Middle frontal gyrus (tissue), 1 donor: ENCODE results near the gene RAB4A.
"Not testable (repeated sequence)": the region's sequence is repeated elsewhere in the genome, so short reads cannot be mapped to it uniquely, and the experiment has no call there.

Source experiments
- DNase-seq: peaks from one replicate; pipeline ENCODE4 v3.0.0-alpha.2; 2015; ENCODE audit warnings: low spot score; ENCODE audit errors: extremely low spot score

The RAB4A gene

DNA sequence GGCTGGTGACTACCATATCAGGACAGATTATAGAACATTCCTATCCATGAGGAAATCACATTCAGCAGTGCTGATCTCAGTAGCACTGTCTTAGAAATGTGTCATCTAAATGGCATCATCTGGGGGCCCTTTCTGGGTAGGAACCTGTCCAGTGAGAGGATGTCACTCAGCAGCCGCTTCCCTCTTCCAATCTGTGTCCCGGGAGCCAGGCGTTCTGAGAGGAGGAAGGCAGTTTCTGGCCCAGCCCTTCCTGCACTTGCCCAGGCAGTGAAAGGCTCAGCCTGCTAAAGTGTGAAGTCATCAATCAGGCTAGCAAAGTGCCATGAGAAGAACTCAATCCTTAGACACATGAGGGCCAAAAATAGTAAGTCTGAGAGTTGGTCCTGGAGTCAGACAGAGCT is 25.6 kb downstream of the RAB4A start:
- no peak for DNase-seq

DNA sequence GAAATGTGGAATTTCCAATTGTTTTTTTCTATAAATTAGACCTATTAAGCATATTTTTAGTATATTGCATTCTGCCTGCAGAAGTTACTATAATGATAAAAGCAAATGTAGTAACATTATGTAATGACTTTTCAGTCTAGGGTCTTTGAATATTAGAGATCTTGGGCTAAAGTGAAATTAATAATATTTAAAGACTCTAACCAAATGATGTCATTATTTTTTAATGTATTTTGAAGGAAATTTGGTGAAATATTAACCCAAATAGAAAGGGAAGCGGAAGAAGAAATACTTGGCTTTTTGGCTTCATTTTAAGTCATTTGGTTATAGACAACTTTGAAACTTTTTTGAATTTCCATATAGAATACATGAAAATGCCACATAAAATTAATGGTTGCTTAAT is 26.8 kb downstream of the RAB4A start:
- DNase-seq, result no peak

DNA sequence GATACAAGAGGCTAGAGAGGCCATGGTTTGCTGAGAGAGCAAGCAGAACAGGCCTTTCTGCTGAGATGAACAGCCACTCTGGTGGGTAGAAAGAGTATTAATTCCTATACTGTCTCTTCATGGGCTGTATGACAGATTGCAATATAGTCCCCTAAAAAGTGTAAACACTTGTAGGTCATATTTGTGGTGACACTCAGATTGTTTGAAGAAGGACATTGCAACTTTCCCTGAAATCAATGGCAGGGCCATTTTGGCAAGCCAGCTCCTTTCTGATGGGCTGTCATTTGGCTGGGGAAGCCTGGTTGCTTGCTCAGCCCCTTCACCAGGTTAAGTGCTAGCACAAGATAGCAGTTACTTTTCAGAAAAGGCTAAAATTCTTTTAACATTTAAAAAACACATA is 27.5 kb downstream of the RAB4A start:
- DNase-seq, result no peak

DNA sequence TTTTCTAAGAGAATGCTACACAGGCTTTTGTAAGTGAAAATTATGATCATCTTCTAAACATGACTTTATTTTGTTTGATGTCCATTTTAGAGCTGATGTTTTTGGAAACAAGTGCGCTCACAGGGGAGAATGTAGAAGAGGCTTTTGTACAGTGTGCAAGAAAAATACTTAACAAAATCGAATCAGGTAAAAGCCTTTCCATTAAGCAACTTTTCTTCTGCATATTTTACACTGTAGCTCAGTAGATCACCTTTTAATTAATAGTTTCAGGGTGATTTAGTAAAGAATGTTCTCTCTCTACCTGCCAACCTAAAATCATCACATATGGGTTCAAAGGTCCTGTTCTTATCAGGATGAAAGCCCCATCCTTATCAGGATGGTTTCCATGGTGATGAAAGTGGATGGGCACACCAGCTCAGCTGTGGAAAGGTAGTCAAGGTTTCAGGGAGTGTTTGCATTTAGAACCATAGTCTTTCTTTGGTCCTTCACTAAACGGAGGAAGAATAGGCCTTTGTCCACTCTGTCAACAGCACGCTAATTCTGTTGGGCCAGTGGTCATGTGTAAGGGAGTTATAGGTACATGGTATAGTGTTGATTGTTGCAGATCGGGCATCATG is 28.1 kb downstream of the RAB4A start:
- no peak for DNase-seq

DNA sequence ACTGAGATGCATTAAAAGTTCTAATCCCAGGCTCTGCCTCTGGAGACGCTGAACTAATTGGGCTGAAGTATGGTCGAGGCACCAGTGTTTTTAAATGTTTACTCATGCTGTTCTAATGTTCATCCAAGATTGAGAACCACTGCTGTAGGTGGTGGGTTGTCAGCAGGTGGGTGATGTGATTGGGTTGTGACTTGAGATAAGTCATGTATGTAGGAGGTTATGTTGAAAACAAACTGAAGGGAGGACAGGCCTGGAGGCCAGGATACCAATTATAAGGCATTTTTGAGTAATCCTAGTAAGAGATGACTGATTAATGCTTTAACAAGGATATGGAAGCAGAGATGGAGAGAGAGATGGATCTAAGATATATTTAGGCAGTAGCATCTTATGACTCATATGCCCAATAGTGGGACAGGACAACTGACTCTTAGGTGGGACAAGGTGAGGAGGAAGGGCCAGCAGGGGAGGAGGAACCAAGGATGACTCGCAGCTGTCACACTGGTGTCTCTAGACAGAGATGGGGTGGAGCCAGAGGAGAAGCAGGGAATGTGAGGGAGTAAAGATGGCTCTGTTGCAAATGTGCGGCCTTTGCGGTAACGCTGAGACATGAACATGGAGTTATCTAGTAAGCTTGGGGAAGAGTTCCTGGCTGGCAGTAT is 29.3 kb downstream of the RAB4A start:
- DNase-seq, result no peak

DNA sequence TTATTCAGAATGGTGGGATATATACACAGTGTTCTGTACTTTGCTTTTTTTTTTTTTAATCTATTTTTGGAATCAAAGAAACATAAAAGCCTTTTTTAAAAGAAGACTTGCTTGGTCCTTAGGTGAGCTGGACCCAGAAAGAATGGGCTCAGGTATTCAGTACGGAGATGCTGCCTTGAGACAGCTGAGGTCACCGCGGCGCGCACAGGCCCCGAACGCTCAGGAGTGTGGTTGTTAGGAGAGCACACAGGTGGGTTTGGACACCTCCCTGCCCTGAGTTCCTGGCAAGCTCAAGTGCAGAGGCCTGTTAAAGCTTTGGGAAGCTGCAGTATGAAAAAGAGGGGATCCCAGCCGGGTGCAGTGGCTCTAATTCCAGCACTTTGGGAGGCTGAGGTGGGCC is 31.8 kb downstream of the RAB4A start:
- no peak for DNase-seq

DNA sequence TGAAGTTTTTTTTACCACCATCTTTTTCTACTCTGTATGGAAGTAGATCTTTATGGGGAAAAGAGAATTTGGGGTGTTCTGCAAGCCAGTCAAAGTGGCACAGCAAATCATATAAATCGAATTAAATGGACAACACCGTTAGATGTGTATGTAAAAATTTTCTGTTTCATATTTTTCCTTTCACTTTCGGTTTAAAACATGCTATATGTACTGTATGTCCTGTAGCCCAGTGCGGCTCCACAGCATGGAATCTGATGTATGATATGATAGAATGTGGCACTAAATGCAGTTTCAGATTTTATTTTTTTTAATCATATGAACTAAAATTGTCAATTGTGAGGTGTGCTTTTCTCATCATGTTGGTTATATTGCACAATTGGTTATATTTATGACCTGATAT is 32.9 kb downstream of the RAB4A start:
- no peak for DNase-seq

DNA sequence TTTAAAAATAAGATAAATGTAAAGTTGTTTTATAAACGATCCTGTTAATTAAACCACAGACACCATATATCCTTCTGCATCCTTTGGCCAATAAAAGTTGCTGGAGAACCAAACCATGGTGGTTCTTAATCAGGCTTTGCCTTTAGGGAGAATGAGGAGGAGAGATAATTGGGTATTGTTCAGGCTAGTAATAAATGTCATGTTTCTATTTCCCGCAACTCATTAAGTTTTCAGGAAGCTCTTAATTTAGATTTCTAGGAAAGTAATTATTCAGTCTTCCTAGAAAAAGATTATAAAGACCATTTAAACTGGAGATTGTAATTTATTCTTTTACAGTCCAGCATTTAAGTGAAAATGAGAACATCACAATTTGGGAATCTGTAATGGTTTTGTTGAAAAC is 34.5 kb downstream of the RAB4A start:
- DNase-seq, result no peak

DNA sequence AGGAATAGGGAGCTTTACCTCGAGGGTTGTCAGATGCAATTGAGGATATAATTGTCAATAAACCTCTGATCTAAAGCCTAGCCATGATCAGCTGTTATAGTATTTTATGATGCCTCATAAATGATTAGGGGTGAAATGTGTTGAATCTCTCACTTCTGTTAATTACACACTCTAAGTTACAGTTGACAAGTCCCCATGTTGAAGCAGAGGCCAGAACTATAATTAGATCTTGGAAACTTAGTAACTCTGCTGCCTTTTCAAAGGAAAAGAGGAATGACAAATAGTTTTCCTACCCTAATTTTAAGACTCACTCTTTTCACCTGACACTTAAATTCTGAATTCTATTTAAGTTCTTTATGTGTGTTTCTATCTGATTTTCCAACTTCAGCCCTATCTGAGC is 38.2 kb downstream of the RAB4A start:
- no peak for DNase-seq

DNA sequence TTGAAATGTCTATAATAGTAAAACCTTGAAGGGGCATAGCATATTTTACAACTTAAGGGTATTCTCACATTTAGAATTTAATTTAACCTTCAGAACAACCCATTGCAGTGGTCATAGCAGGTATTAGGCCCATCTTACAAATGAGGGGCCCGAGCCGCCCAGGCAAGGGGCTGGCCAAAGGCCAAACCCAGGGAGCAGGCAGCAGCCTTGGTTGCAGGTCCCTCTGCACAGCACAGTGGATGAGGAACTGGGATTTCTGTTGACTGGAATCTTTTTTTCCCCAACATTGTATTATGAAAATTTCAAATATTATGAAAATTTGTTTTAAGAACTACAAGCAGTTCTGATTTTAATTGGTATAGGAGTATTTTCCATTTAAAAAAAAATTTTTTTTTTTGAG is 38.8 kb downstream of the RAB4A start:
- DNase-seq, result no peak

DNA sequence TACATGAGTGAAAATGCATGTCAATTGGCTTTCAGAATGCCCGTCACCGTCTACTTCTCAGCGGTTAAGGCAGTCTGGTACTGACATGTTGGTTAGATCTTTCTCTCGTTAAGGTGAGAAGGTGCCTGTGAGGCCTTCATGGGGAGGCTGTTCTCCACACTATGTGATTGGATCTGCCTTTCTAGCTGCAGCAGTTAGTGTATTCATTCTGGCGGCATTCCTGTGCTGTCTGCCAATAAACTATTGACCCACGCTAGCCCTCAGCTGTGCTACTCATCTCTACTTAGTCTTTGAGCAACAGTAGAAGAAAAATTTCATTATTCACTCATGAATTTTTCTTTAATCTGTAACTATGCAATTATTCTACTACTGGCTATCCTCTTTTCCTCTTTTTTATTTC is 39.9 kb downstream of the RAB4A start:
- no peak for DNase-seq

DNA sequence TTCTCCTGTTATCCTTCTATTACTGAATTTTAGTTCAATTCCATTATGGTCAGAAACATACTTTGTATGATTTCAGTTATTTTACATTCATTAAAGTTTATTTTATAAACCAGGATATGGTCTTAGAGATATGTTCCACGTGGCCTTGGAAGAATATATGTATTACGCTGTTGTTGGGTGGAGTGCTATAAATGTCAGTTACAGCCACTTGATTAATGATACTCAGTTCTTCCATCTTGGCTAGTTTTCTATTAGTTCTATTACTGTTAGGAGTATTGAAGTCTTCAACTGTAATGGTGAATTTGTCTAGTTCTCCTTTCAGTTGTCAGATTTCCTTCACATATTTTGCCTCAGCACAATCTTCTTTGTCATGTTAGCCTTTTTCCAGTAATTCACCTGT is 45.3 kb downstream of the RAB4A start:
- no peak for DNase-seq

DNA sequence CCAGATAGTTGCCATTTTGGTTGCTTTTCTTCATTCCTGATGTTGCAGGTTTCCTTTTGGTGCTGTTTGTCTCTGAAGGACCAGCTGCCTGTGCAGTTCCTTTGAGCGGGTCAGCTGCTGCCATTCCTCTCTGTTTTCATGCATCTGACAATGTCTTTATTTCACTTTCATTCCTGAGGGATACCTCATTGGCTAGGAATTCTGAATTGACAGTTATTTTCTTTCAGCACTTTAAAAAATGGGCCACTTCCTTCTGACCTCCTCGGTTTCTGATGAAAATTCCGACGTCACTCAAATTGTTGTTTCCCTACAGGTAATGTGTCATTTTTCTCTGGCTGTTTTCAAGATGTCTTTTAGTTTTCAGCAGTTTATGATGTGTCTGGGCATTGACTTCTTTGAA is 47.1 kb downstream of the RAB4A start:
- no peak for DNase-seq

DNA sequence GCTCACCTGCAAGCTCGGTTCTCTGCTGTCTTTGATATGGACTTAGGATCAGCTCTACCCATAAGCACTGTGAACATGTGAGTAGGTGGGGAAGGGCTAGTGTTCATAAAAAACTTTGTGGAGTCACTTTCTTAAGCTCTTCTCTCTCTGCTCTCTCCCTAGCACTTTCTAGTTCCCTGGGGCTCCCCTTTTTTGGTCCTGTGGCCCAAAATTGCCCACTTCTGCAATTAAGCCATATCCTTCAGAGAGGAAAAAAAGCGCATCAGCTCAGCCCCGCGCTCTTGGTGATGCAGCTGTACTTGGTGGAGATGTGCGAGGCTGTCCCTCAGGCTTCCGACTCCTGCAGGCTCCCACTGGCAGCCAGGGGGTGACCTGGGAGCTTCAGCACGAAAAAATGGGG is 48.6 kb downstream of the RAB4A start:
- DNase-seq, result no peak

DNA sequence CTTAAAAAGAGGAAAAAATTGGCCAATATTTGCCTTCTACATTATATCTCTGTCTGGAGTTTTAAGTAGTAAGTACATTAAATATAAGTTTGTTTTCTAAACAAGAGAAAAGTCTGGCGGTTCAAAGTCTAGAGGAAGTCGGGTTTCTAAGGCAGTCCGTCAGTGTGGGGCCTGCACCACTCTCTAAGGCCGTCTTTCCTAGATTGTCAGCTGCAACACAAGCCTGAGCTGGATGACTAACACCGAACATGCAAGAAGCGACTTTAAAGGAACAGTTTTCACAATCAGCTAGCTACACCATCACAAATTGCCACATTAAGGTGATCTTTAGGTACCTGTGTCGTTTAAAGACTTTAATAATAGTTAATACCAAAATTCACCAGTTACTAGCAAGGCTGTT is 52.3 kb downstream of the RAB4A start:
- DNase-seq, result no peak

DNA sequence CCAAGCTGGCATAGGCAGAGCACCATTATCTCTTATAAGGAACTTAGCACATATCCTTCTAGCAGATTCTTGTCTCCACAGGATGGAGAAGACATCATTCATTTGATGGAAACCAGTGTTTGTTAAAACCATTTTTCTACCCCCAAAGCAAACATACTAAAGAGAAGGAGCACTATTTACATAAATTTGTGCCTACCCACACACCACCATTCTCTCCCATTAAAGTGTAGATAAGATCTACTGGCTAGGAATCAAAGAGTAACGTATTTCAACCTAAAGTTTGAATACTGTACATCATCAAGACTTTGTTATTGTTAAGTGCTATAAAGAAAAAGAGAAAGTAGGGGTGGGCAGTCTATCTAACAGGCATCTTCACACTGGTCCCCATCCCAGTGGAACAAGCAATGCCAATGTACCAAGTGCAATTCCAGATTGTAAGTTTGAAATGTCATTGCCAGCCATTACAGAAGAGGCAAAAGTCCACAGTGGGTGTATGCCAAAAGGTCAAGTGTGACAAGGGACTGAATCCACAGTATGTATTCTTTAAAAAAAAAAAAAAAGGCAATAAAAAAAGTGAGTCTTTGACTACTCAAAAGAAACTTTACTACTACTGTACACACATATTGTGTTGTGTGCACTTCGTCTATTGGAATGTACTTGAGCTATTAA is 53.1 kb downstream of the RAB4A start:
- no peak for DNase-seq

DNA sequence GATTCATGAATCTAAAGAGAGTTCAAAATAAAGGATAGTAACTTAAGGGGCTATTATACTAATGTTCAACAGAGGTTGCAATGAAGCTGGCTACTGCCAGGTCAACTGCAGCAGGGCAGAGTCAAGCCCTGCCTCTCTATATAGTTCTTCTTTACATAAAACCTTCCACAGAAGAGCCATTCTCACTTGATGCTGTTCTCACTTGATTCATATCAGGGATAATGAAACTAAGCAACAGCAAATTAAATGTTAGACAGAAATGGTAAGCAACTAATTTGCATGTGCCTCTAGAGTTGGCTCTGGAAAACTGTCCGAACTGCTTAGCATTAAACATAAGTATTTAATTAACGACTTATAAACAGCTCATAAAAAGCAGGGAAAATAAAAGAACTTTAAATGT is 54.5 kb downstream of the RAB4A start:
- DNase-seq, result no peak

DNA sequence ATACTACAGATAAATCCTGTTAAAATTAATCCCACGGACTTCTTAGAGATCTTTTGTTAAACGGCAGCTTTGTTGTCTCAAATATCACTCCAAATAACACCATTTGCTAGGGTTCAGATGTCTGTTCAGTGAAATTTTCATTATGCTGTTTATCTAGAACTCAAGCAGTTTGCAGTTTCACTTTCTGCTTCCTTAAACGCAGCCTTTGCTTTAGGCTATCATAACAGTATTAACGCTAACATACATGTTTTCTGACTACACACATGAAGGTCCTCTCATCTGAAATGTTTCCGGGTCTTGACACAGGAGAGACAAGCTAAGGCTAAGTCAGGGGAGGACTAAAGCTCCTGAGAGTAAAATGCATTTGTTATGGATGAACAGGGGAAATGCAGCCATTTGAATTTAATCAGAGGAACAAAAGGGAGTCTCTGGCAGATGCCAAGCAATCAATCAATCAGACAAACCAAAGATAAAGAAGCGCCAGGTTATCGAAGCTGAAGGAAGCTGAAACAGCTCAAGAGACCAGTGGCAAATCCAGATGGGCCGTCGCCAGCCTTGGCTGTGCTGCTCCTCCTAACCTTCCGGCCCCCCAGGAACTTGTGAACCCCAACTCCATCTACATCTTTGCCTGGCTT is 55.1 kb downstream of the RAB4A start:
- DNase-seq, result no peak

DNA sequence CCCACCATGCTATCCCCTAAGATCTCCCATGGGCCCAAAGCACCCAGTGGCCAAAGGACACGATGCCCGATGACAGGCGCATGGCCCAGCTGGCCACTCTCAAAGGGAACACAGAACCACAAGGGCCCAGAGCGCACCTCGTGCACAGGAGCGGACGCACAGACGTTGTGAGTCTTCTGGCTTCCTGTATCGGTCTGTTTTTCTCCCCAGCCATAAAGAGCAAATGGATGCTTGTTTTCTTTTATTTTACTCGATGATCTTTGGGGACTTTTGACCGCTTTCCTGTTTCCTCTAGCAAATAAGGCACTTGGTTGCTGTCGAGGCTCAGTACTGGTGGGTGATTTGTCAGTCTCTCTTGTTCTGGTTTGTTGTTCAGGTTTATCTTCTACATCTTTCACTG is 55.7 kb downstream of the RAB4A start:
- DNase-seq, result no peak

DNA sequence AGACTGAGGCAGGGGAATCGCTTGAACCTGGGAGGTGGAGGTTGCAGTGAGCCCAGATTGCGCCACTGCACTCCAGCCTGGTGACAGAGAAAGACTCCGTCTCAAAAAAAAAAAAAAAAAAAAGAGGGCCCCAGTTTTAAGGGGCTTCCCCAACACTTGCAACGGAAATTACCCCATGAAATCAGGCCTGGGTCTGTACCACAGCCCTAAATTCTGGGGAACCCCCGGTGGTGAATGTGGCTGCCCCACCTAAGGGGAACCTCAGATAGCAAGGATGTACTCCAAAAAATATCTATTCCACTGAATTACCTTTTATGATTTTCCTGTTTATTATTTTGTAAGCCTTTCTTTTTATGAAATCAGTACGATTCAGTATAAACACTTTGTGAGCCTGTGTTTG is 56.9 kb downstream of the RAB4A start:
- DNase-seq, result not testable (repeated sequence)

DNA sequence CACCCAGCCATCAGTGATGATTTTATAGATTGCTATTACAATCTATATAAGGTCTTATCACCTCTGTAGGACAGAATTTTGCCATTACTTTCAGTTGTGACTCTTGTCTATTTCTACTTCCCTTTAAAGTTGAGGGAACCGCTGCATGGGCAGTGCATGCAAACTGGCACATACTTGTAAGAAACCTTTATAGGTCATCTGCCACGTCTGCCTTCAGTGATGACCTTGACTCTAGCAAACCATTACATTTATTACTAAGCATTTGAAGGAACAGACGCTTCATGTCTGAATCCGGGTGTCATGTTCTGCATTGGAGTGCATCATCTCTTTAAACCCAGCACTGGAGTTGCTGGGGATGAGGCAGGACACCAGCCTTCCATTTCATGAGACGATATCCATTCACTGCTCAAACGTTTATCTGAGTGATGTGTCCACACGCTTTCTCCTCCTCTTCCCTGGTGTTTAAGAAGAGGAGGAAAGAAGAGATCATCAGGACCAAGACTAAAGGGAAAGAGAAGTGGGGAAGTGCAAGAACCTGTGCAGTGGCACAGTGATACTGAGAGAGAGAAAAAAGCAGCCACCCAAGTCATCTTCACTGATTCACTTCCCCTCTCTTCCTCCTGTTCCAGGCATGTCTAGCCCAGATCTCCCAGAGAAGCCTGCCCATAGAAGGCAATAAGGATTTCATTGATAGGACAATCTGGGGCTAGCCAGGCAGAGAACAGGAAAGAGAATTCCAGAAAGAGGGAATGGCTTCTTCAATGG is 57.9 kb downstream of the RAB4A start:
- no peak for DNase-seq

DNA sequence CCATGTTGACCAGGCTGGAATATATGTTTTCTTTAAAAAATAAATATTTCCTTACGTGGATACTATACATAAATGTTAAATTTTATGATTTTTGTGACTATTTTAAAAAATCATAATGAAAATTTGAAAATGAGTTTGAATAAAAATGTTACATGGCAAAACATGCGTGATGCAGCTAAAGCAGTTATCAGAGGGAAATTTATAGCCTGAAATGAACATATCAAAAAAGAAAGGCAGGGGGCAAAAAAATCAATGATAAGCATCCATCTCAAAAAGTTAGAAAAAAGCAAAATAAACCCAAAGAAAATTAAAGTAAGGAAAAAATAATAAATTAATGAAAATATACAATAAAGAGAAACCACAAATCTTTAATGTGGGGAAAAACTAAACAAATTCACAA is 63.4 kb downstream of the RAB4A start:
- DNase-seq, result no peak
